Panc1 (cell line): Measurements from ENCODE around the gene ALPK3.

Source experiments
- POLR2AphosphoS5 ChIP-seq: IDR thresholded peaks from 2 replicates; pipeline ENCODE4 v1.6.1; 2012; ENCODE audit warnings: mild to moderate bottlenecking, low read depth, low read length, moderate library complexity
- SIN3A ChIP-seq: IDR thresholded peaks from 2 replicates; pipeline ENCODE4 v1.6.1; 2012; ENCODE audit warnings: low read depth, mild to moderate bottlenecking, low read length, moderate library complexity, borderline replicate concordance; ENCODE audit not compliant: insufficient read depth
- TF ChIP-seq, protein P1 (sequence below): fragments of 450-650 bp; IDR thresholded peaks from 2 replicates; pipeline ENCODE4 v1.5.1; 2017; ENCODE audit warnings: mild to moderate bottlenecking

DNA sequence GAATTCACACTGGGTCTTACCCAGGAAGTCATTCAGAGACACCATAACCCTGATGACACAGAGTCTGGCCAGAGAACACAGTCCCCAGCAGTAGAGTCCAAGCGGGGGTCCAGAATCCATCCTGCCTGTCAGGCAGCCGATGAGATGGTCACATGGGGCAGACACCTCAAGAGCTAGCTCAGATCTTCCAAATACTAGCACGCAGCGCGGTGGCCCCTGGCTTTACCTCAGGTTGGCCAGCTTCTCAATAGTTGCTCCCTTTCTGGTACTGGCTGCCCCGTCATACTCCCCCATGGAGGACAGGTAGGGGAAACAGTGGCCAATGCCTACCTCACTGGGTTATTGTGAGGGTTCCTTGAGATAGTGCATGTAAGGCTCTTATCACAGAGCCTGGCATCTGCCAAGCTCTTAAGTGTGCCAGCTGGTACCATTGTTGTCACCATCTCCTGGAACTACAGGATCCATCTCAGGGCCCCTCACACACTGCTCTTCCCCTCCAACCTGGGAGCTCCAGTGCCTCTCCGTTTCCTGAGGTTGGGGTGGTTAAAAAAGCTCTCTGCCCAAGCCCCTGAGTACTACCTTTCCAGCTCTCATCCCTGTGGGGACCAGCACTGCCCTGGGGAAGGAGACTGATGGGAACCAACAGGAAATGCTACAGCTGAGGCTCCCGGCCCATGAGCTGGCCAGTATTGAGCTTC is 63.8 kb downstream of the ALPK3 start:
- TF ChIP-seq POLR2AphosphoS5 = no peak
- TF ChIP-seq, protein P1, sequence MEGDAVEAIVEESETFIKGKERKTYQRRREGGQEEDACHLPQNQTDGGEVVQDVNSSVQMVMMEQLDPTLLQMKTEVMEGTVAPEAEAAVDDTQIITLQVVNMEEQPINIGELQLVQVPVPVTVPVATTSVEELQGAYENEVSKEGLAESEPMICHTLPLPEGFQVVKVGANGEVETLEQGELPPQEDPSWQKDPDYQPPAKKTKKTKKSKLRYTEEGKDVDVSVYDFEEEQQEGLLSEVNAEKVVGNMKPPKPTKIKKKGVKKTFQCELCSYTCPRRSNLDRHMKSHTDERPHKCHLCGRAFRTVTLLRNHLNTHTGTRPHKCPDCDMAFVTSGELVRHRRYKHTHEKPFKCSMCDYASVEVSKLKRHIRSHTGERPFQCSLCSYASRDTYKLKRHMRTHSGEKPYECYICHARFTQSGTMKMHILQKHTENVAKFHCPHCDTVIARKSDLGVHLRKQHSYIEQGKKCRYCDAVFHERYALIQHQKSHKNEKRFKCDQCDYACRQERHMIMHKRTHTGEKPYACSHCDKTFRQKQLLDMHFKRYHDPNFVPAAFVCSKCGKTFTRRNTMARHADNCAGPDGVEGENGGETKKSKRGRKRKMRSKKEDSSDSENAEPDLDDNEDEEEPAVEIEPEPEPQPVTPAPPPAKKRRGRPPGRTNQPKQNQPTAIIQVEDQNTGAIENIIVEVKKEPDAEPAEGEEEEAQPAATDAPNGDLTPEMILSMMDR = no peak
- TF ChIP-seq SIN3A = no peak
